ENCODE results near the gene TIAM2. TPM values are rescaled to one million over a fixed set of nuclear protein-coding genes. Genes with fewer than 3 reads are reported as not detected.
"Not testable (repeated sequence)": the region's sequence is repeated elsewhere in the genome, so short reads cannot be mapped to it uniquely, and the experiment has no call there.

The TIAM2 gene
- total RNA-seq, 1 donor from 2014 or later, result 36.8 TPM

- TF ChIP-seq, protein P1, sequence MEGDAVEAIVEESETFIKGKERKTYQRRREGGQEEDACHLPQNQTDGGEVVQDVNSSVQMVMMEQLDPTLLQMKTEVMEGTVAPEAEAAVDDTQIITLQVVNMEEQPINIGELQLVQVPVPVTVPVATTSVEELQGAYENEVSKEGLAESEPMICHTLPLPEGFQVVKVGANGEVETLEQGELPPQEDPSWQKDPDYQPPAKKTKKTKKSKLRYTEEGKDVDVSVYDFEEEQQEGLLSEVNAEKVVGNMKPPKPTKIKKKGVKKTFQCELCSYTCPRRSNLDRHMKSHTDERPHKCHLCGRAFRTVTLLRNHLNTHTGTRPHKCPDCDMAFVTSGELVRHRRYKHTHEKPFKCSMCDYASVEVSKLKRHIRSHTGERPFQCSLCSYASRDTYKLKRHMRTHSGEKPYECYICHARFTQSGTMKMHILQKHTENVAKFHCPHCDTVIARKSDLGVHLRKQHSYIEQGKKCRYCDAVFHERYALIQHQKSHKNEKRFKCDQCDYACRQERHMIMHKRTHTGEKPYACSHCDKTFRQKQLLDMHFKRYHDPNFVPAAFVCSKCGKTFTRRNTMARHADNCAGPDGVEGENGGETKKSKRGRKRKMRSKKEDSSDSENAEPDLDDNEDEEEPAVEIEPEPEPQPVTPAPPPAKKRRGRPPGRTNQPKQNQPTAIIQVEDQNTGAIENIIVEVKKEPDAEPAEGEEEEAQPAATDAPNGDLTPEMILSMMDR (conservative IDR thresholded peaks at IDR 0.05), result no peak
- Mint-ChIP-seq H3K4me3 (no peak overlapping the region), H3K4me1 (peaks cover 46% of the 10 kb centered on the region), H3K9me3 (no peaks in the 10 kb centered on the region), H3K36me3 (ENCODE audit: low read depth) (peaks cover 7% of the 10 kb centered on the region), H3K27ac (ENCODE audit: unreplicated experiment) (no peak overlapping the region), H3K27me3 (ENCODE audit: low read depth) (no peaks in the 10 kb centered on the region)
- DNase-seq (ENCODE audit: low read depth, low spot score), result no peak
Measured at GRCh38 chr6:155267411-155267810, 272.3 kb downstream of the TIAM2 start.

DNA sequence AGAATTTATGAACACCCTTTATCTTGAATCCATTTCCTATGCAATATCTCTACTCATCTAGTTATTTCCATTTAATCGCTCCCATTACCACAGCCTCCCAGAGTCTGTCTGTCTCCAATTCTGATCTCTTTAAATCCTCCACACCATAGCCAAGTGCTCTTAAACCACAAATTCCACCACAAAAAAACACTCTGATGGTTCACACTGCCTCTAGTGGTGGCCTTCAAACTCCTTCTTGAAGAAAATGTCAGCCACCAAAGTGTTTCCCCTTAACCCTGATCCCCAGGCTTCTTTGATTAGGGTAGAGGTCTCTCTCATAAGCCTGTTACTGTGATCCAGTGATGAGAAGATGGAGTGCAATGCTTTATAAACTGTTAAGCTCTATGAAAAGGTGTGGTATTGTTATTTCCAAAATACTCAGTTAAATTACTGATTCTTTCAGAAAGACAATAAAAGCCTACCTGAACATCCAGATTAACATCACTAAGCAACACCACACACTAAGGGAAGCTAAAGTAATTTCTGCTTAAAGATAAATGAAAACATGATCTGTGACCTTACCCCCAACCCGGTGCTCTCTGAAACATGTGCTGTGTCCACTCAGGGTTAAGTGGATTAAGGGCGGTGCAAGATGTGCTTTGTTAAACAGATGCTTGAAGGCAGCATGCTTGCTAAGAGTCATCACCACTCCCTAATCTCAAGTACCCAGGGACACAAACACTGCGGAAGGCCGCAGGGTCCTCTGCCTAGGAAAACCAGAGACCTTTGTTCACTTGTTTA lies 273.2 kb downstream of the TIAM2 start:
- H3K36me3 Mint-ChIP-seq (ENCODE audit: low read depth); DNase-seq (ENCODE audit: low read depth, low spot score); H3K27ac Mint-ChIP-seq (ENCODE audit: unreplicated experiment); H3K4me3 Mint-ChIP-seq; H3K9me3 Mint-ChIP-seq; H3K27me3 Mint-ChIP-seq (ENCODE audit: low read depth): not testable (repeated sequence)
- TF ChIP-seq, protein P1 (conservative IDR thresholded peaks at IDR 0.05), result peak; percentile 61
- H3K4me1 Mint-ChIP-seq, result peaks cover 44% of the 10 kb centered on the region

DNA sequence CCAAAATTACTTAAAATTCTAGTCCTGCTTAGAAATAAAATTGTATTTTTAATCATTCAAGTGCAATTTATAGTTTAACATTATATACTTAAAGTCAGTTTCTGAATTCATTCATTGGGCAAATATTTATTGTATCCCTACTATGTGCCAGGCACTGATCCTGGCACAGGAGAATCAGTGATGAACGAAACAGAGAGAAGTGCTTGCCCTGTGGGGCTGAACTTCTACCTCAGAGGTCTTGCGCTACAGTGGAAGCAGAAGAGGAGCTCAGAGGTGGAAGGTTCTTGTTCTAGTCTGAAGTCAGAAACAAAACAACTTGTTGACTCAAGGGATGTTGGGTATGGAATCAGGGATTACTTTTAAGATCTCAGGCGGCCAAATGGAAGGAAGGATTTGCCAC lies 274.6 kb downstream of the TIAM2 start:
- Mint-ChIP-seq H3K4me1 (peaks cover 42% of the 10 kb centered on the region), H3K9me3 (no peaks in the 10 kb centered on the region), H3K4me3 (peak overlapping the region; percentile 1), H3K36me3 (ENCODE audit: low read depth) (peaks cover 7% of the 10 kb centered on the region), H3K27me3 (ENCODE audit: low read depth) (no peaks in the 10 kb centered on the region), H3K27ac (ENCODE audit: unreplicated experiment) (peak overlapping the region; percentile 9)
- DNase-seq (ENCODE audit: low read depth, low spot score), result no peak
- TF ChIP-seq, protein P1 (conservative IDR thresholded peaks at IDR 0.05), result no peak

DNA sequence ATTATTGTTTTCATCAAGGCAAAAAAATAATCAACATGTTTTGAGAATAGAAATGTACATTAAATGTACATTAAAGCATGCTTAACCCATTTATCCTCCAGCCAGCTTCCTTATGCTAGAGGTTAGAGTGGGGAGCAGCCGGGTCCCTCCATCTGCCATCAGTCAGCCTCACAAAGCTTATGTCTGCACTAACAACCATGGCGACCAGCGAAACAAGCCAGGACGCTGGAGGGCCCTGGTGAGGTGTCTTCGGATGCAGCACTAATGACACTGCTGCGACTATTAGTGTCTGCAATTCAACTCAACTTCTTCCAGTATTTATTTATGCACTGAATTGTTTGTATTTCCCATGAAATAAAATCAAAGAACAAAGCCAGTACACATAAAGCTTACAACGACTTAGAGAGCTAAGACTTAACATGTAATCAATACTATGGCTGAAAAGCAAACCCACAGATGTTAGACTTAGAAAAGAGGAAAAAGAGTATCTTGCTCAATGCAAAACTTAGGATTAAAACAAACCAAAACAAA lies 275.5 kb downstream of the TIAM2 start:
- H3K9me3 Mint-ChIP-seq, result no peaks in the 10 kb centered on the region
- H3K27ac Mint-ChIP-seq (ENCODE audit: unreplicated experiment), result no peak overlapping the region
- TF ChIP-seq, protein P1 (conservative IDR thresholded peaks at IDR 0.05), result no peak
- DNase-seq (ENCODE audit: low read depth, low spot score), result peak; percentile 24
- H3K36me3 Mint-ChIP-seq (ENCODE audit: low read depth), result peaks cover 7% of the 10 kb centered on the region
- peaks cover 47% of the 10 kb centered on the region for H3K4me1 Mint-ChIP-seq
- peak overlapping the region; percentile 67 for H3K4me3 Mint-ChIP-seq
- no peaks in the 10 kb centered on the region for H3K27me3 Mint-ChIP-seq (ENCODE audit: low read depth)

GRCh38 chr6:155271145-155271544 lies 276.0 kb downstream of the TIAM2 start:
- Mint-ChIP-seq H3K27ac (ENCODE audit: unreplicated experiment) (no peak overlapping the region), H3K36me3 (ENCODE audit: low read depth) (peaks cover 7% of the 10 kb centered on the region), H3K4me3 (no peak overlapping the region), H3K4me1 (peaks cover 52% of the 10 kb centered on the region), H3K27me3 (ENCODE audit: low read depth) (no peaks in the 10 kb centered on the region), H3K9me3 (no peaks in the 10 kb centered on the region)
- TF ChIP-seq, protein P1 (conservative IDR thresholded peaks at IDR 0.05), result no peak
- DNase-seq (ENCODE audit: low read depth, low spot score), result no peak

Measured in neural crest cell (in vitro differentiated cells).